Endothelial cell of umbilical vein (primary cell): ENCODE data around the gene COL18A1. TPM values are rescaled to one million over a fixed set of nuclear protein-coding genes. Genes with fewer than 3 reads are reported as not detected.

ENCODE experiments used
- BruUV-seq: library from RNA; stranded (reverse); fragments of 400-500 nt; replicated peaks from 2 replicates; lab custom pipeline; 2021; lab: Mats Ljungman, UMichigan
- CTCF ChIA-PET: fragments of 300-600, 350-600 bp; sonication (Branson Sonifier 250); formaldehyde crosslinking; loops from one replicate; lab custom pipeline; 2021; ENCODE audit warnings: antibody characterized with exemption, inconsistent platforms; lab: Charles Lee
- POLR2A ChIA-PET: fragments of 300-600, 350-600 bp; sonication (Branson Sonifier 250); formaldehyde crosslinking; loops from one replicate; lab custom pipeline; 2021; ENCODE audit warnings: antibody characterized with exemption, inconsistent platforms; lab: Charles Lee
- DNase-seq: peaks from one replicate; pipeline ENCODE4 v3.0.0-alpha.2; 2011; ENCODE audit warnings: low read depth, low spot score
- FAIRE-seq: peaks from 2 replicates; lab custom pipeline; 2011; peaks lifted over from hg19 to GRCh38; lab: Jason Lieb, UNC
- H2AFZ ChIP-seq: 2 replicates; pipeline ENCODE4 v1.6.0; 2012; ENCODE audit warnings: low read depth, low read length, control low read depth, inconsistent platforms
- H3K27ac ChIP-seq: 2 replicates; pipeline ENCODE4 v1.5.1; 2011; ENCODE audit warnings: low read depth, mild to moderate bottlenecking, control low read depth, low read length, moderate library complexity; ENCODE audit not compliant: insufficient read depth
- H3K27me3 ChIP-seq, 2 experiments: 2 replicates each; pipeline versions ENCODE4 v1.6.0 to v1.6.1; 2011; ENCODE audit warnings: low read length in 2 of 2, mixed read lengths in 1 of 2; ENCODE audit not compliant: control insufficient read depth in 2 of 2, insufficient read depth in 2 of 2
- H3K36me3 ChIP-seq, 2 experiments: 2 replicates in 1 of 2; 3 replicates in 1 of 2; pipeline ENCODE4 v1.5.1; 2011; ENCODE audit warnings: low read length in 2 of 2, mild to moderate bottlenecking in 1 of 2, moderate library complexity in 1 of 2; ENCODE audit not compliant: control insufficient read depth in 2 of 2, insufficient read depth in 2 of 2; ENCODE audit errors: extremely low read depth in 1 of 2
- H3K4me1 ChIP-seq: 3 replicates; pipeline ENCODE4 v1.5.1; 2011; ENCODE audit warnings: mild to moderate bottlenecking, low read length; ENCODE audit not compliant: control insufficient read depth, insufficient read depth; ENCODE audit errors: extremely low read depth
- H3K4me2 ChIP-seq: 2 replicates; pipeline ENCODE4 v1.6.1; 2011; ENCODE audit warnings: low read length, control low read depth, mixed read lengths; ENCODE audit not compliant: insufficient read depth
- H3K4me3 ChIP-seq, 3 experiments: fragments of 200-600 bp in 1 of 3; sonication (generic), shearing (Covaris generic) in 1 of 3; replicated peaks in 1 of 3; 2 replicates each; pipeline ENCODE4 v1.5.1; 2011 to 2016; ENCODE audit warnings: control low read depth in 3 of 3, low read length in 3 of 3, mild to moderate bottlenecking in 2 of 3, inconsistent platforms in 1 of 3, low read depth in 1 of 3, moderate library complexity in 1 of 3; ENCODE audit not compliant: insufficient read depth in 1 of 3
- H3K79me2 ChIP-seq: 2 replicates; pipeline ENCODE4 v1.6.0; 2012; ENCODE audit warnings: low read length, inconsistent platforms; ENCODE audit not compliant: control insufficient read depth, insufficient read depth
- H3K9ac ChIP-seq: replicated peaks from 2 replicates; pipeline ENCODE3; 2011; ENCODE audit warnings: low read length, control low read depth; ENCODE audit not compliant: insufficient read depth; ENCODE audit errors: extremely low read depth
- H3K9me1 ChIP-seq: replicated peaks from 3 replicates; pipeline ENCODE4 v1.6.0; 2011; ENCODE audit warnings: mild to moderate bottlenecking, low read length; ENCODE audit not compliant: control insufficient read depth, insufficient read depth; ENCODE audit errors: extremely low read depth
- H3K9me3 ChIP-seq: replicated peaks from 2 replicates; pipeline ENCODE4 v1.5.1; 2012; ENCODE audit warnings: low read length, inconsistent platforms; ENCODE audit not compliant: control insufficient read depth, insufficient read depth
- H4K20me1 ChIP-seq: replicated peaks from 2 replicates; pipeline ENCODE3; 2011; ENCODE audit warnings: mild to moderate bottlenecking, low read length; ENCODE audit not compliant: control insufficient read depth, insufficient read depth; ENCODE audit errors: extremely low read depth
- CTCF ChIP-seq, 2 donors: IDR thresholded peaks; 1 replicate in 1 of 2; 2 replicates in 1 of 2; pipeline ENCODE4 v1.5.1; 2011; ENCODE audit warnings: low read length in 2 of 2, mild to moderate bottlenecking in 2 of 2, moderate library complexity in 2 of 2, control low read depth in 1 of 2, inconsistent platforms in 1 of 2, low read depth in 1 of 2; ENCODE audit not compliant: insufficient read depth in 1 of 2; ENCODE audit errors: extremely low read depth in 1 of 2
- FOS ChIP-seq: IDR thresholded peaks from 2 replicates; pipeline ENCODE4 v1.6.1; 2011; ENCODE audit warnings: mild to moderate bottlenecking, low read length, moderate library complexity, borderline replicate concordance; ENCODE audit not compliant: insufficient read depth
- JUN ChIP-seq: IDR thresholded peaks from 2 replicates; pipeline ENCODE4 v1.6.1; 2011; ENCODE audit warnings: borderline replicate concordance, low read depth; ENCODE audit not compliant: insufficient read length, insufficient read depth
- MYC ChIP-seq: IDR thresholded peaks from one replicate; pipeline ENCODE4 v1.6.1; 2011; ENCODE audit warnings: mild to moderate bottlenecking, low read depth, low read length
- POLR2AphosphoS5 ChIP-seq: IDR thresholded peaks from 2 replicates; pipeline ENCODE4 v1.6.1; 2012; ENCODE audit warnings: low read depth, mild to moderate bottlenecking, control low read depth, low read length, moderate library complexity; ENCODE audit not compliant: insufficient read depth
- dilution Hi-C: fragments of 300-500 bp; cut with MboI; formaldehyde crosslinking; loops from one replicate; pipeline ENCODE4 v1.15.0; 2019; ENCODE audit warnings: low sequenced_read_pairs; ENCODE audit not compliant: extremely low pct_ligation_motif_present
- intact Hi-C: fragments of 100-400 bp; cut with micrococcal nuclease; formaldehyde crosslinking; loops from one replicate; pipeline ENCODE4 v1.10.0; 2022
- polyA plus RNA-seq, 4 experiments: library from polyadenylated mRNA; depleted of rRNA in 3 of 4; stranded (reverse) in 3 of 4; unstranded in 1 of 4; fragments of >200 nt; gene quantifications; 2 replicates each; pipeline versions ENCODE4 v1.2.1 to v1.2.3, GENCODE V29; 2011 to 2012; ENCODE audit warnings: missing spikeins in 1 of 4
- total RNA-seq: library from RNA; stranded (reverse); gene quantifications from 2 replicates; pipeline ENCODE4 v1.2.3, GENCODE V29; 2021

COL18A1 gene
- total and polyA plus RNA-seq, 2 donors (not counting 3 experiments of a cell fraction or from before 2014, with no cell fraction given), result 198 to 252 TPM

GRCh38 chr21:45477176-45478114, 72.5 kb downstream of the COL18A1 start:
- no peak overlapping the region for H3K4me3 ChIP-seq
- H4K20me1 ChIP-seq, result no peaks in the 10 kb centered on the region
- intact Hi-C loops, result loop anchor here (1.0 to 10.0 kb wide), 3 partner anchors 57 to 343 kb away; no protein-coding TSS in a partner anchor
- no peaks in the 10 kb centered on the region for H3K9me1 ChIP-seq
- peaks cover 6% of the 10 kb centered on the region for H3K4me1 ChIP-seq
- BruUV-seq, result no TSS peak
- H3K4me2 ChIP-seq, result no peak overlapping the region
- H3K9ac ChIP-seq, result no peak overlapping the region
- no peak overlapping the region for H3K27ac ChIP-seq
- peaks cover 13% of the 10 kb centered on the region for H3K79me2 ChIP-seq
- dilution Hi-C loops, result no loop called here
- FAIRE-seq (no peak), DNase-seq (no peak)
- ChIA-PET CTCF (interaction anchor here (0.7 kb wide), 1 partner anchor 184 kb away, joined by 3 read pairs; no protein-coding TSS in a partner anchor), POLR2A (no interaction called here)
- no peaks in the 10 kb centered on the region for H3K27me3 ChIP-seq
- no peaks in the 10 kb centered on the region for H3K9me3 ChIP-seq
- no peak overlapping the region for H2AFZ ChIP-seq
- TF ChIP-seq JUN (no peak), POLR2AphosphoS5 (no peak), MYC (no peak), FOS (no peak), CTCF (IDR thresholded peaks at IDR 0.05; ENCODE audit: extremely low read depth in 1 of 2, insufficient read depth in 1 of 2, low read depth in 1 of 2, low read length in 2 of 2) (no peak)
- H3K36me3 ChIP-seq, result peaks cover 3 to 37% of the 10 kb centered on the region in 2 experiments
